ENCODE data around the gene PEA15. TPM values are rescaled to one million over a fixed set of nuclear protein-coding genes. Genes with fewer than 3 reads are reported as not detected.

PEA15 gene
- total RNA-seq, 3 donors from 2014 or later (not counting 1 experiment from before 2014, with no cell fraction given) = 25.3 to 27.9 (median 25.5) TPM

DNA sequence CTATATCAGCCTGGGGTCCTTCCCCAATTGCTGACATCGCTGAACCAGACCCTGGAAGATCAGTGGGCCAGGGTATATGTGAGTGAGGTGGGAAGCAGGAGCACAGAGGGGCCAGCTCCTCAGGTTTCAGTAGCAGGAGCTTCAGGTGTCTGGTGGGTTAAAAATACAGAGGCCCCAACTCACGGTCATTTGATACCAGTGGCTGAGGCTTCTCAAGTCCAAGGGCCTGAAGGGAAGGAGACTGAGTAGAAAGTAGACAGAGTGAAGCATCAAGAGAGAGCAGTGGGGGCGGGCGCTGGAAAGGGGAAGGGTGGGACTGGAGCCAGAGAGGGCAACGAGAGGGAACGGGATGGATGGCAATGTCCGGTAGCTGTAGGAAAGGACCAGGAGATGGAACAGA, 16.8 kb upstream of the PEA15 start:
- WGBS (ENCODE audit: insufficient coverage) = 91% methylated on average over 7 of the region's 7 CpGs
- intact Hi-C loops (cut with micrococcal nuclease) = no loop called here

GRCh38 chr1:160189649-160190625, 15.2 kb upstream of the PEA15 start, which contains the start of gene CASQ1:
TSS of gene CASQ1 (plus strand) at chr1:160190575. CDS start at chr1:160190752, 177 bp downstream.
- peaks cover 8% of the 10 kb centered on the region in 2 donors for H3K27me3 Mint-ChIP-seq (ENCODE audit: low read depth in 2 of 2)
- H3K27ac Mint-ChIP-seq = no peak within 1 kb of the TSS
- no peak within 1 kb of the TSS for H3K27ac ChIP-seq (ENCODE audit: low read length)
- H3K4me1 ChIP-seq (ENCODE audit: control insufficient read depth, insufficient read depth, low read length) = peaks cover 7% of the 10 kb centered on the region
- H3K36me3 ChIP-seq (ENCODE audit: control insufficient read depth, insufficient read depth, low read length) = no peaks in the 10 kb centered on the region
- H3K36me3 Mint-ChIP-seq = no peaks in the 10 kb centered on the region
- TF ChIP-seq, protein P1, sequence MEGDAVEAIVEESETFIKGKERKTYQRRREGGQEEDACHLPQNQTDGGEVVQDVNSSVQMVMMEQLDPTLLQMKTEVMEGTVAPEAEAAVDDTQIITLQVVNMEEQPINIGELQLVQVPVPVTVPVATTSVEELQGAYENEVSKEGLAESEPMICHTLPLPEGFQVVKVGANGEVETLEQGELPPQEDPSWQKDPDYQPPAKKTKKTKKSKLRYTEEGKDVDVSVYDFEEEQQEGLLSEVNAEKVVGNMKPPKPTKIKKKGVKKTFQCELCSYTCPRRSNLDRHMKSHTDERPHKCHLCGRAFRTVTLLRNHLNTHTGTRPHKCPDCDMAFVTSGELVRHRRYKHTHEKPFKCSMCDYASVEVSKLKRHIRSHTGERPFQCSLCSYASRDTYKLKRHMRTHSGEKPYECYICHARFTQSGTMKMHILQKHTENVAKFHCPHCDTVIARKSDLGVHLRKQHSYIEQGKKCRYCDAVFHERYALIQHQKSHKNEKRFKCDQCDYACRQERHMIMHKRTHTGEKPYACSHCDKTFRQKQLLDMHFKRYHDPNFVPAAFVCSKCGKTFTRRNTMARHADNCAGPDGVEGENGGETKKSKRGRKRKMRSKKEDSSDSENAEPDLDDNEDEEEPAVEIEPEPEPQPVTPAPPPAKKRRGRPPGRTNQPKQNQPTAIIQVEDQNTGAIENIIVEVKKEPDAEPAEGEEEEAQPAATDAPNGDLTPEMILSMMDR (IDR thresholded peaks at IDR 0.05) = no peak
- WGBS (ENCODE audit: insufficient coverage) = 86% methylated on average over 14 of the region's 15 CpGs
- no peaks in the 10 kb centered on the region for H3K27me3 ChIP-seq (ENCODE audit: control insufficient read depth, insufficient read depth, low read length)
- no peak for DNase-seq
- ATAC-seq = no peak
- intact Hi-C loops (cut with micrococcal nuclease) = no loop called here
- no peak within 1 kb of the TSS for H3K4me3 ChIP-seq (ENCODE audit: low read length)
- H3K9me3 ChIP-seq (ENCODE audit: control insufficient read depth, insufficient read depth, low read length) = no peaks in the 10 kb centered on the region
- H3K9me3 Mint-ChIP-seq = no peaks in the 10 kb centered on the region
- no peak within 1 kb of the TSS for H3K4me3 Mint-ChIP-seq
- no peaks in the 10 kb centered on the region for H3K4me1 Mint-ChIP-seq

More for the DNA sequence above, 16.8 kb upstream of the PEA15 start:
- Histone ChIP-seq H3K4me3 (ENCODE audit: low read length) (no peak overlapping the region), H3K36me3 (ENCODE audit: control insufficient read depth, insufficient read depth, low read length) (no peaks in the 10 kb centered on the region), H3K4me1 (ENCODE audit: control insufficient read depth, insufficient read depth, low read length) (peaks cover 5% of the 10 kb centered on the region), H3K9me3 (ENCODE audit: control insufficient read depth, insufficient read depth, low read length) (no peaks in the 10 kb centered on the region), H3K27ac (ENCODE audit: low read length) (no peak overlapping the region), H3K27me3 (ENCODE audit: control insufficient read depth, insufficient read depth, low read length) (no peaks in the 10 kb centered on the region)
- no peak overlapping the region for H3K4me3 Mint-ChIP-seq
- no peak overlapping the region for H3K27ac Mint-ChIP-seq
- TF ChIP-seq, protein P1 (IDR thresholded peaks at IDR 0.05) = no peak
- peaks cover 8% of the 10 kb centered on the region in 2 donors for H3K27me3 Mint-ChIP-seq (ENCODE audit: low read depth in 2 of 2)
- DNase-seq = no peak
- ATAC-seq = no peak
- no peaks in the 10 kb centered on the region for H3K36me3 Mint-ChIP-seq
- no peaks in the 10 kb centered on the region for H3K4me1 Mint-ChIP-seq
- H3K9me3 Mint-ChIP-seq = no peaks in the 10 kb centered on the region

DNA sequence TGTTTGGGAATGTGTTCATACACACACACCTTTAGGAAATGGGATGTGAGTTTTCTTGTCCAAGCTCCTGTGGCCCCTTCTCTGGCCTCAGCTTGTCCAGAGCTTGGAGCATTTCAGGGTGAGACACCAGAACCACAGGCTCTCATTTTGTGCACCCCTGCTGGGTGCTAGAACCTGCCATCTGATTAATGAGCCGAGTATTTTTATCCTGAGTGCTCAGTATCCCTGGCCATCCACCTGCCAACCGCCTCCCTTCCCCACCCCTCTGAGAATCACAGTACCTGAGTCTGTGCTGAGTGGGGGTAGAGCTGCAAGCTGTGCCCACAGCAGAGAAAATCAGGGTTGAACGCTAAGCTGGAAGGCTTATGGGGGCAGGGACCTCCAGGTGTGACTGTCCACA, 13.4 kb upstream of the PEA15 start:
- Mint-ChIP-seq H3K27ac (no peak overlapping the region), H3K36me3 (no peaks in the 10 kb centered on the region), H3K27me3 (ENCODE audit: low read depth in 2 of 2) (peaks cover 1 to 3% of the 10 kb centered on the region in 2 donors), H3K4me1 (no peaks in the 10 kb centered on the region), H3K9me3 (no peaks in the 10 kb centered on the region), H3K4me3 (no peak overlapping the region)
- TF ChIP-seq, protein P1 (IDR thresholded peaks at IDR 0.05) = no peak
- no peak overlapping the region for H3K27ac ChIP-seq (ENCODE audit: low read length)
- ATAC-seq (no peak), DNase-seq (no peak)
- H3K9me3 ChIP-seq (ENCODE audit: control insufficient read depth, insufficient read depth, low read length) = no peaks in the 10 kb centered on the region
- H3K36me3 ChIP-seq (ENCODE audit: control insufficient read depth, insufficient read depth, low read length) = no peaks in the 10 kb centered on the region
- H3K27me3 ChIP-seq (ENCODE audit: control insufficient read depth, insufficient read depth, low read length) = no peaks in the 10 kb centered on the region
- no peak overlapping the region for H3K4me3 ChIP-seq (ENCODE audit: low read length)
- peaks cover 7% of the 10 kb centered on the region for H3K4me1 ChIP-seq (ENCODE audit: control insufficient read depth, insufficient read depth, low read length)
- WGBS (ENCODE audit: insufficient coverage) = 82% methylated on average over 3 of the region's 3 CpGs
- intact Hi-C loops (cut with micrococcal nuclease) = loop anchor here (2.0 kb wide), 1 partner anchor 415 kb away; no protein-coding TSS in a partner anchor

All from natural killer cell (primary cell).